ENCODE measurements around the gene TRMT44. TPM values are rescaled to one million over a fixed set of nuclear protein-coding genes. Genes with fewer than 3 reads are reported as not detected.

Gene TRMT44
- total RNA-seq, 1 donor from 2014 or later: 17.9 TPM

- DNase-seq (ENCODE audit: low read depth): no peak
- TF ChIP-seq, protein P1, sequence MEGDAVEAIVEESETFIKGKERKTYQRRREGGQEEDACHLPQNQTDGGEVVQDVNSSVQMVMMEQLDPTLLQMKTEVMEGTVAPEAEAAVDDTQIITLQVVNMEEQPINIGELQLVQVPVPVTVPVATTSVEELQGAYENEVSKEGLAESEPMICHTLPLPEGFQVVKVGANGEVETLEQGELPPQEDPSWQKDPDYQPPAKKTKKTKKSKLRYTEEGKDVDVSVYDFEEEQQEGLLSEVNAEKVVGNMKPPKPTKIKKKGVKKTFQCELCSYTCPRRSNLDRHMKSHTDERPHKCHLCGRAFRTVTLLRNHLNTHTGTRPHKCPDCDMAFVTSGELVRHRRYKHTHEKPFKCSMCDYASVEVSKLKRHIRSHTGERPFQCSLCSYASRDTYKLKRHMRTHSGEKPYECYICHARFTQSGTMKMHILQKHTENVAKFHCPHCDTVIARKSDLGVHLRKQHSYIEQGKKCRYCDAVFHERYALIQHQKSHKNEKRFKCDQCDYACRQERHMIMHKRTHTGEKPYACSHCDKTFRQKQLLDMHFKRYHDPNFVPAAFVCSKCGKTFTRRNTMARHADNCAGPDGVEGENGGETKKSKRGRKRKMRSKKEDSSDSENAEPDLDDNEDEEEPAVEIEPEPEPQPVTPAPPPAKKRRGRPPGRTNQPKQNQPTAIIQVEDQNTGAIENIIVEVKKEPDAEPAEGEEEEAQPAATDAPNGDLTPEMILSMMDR (conservative IDR thresholded peaks at IDR 0.05; ENCODE audit: low read depth, low read length): no peak
Measured at GRCh38 chr4:8441499-8442091, 1.0 kb downstream of the TRMT44 start.

DNA sequence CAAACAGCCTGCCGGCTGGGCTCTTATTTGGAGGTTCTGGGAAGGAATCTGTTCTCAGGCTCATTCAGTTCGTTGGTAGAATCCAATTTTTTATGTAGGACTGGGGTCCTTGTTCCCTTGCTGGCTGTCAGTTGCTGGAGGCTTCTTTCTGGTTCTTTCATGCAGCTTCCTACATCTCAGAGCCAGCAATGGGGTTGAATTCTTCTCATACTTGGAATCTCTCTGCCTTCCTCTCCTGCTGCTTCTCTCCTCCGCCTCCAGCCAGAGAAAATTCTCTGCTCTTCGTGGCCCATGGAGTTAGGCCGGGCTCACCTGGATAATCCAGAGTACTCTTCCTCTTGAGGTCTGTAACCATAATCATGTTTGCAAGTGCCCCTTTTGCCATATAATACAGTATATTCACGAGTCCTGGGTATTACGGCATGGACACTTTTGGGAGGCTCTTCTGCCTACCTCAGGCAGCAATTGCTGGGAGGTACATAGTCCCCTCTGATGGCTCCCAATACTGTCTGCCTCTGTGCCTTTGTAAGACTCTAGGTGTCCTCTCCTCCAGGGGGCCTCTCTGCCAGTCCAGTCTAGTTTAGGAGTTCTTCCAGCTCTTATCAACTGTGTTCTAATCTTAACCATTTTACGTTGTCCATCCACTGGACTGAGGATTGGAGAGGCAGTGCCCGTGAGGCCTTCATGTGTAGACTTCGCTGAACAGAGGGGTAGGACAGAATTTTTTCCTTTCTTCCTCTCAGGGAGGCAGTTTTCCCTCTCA, 2.2 kb downstream of the TRMT44 start:
- TF ChIP-seq, protein P1 (conservative IDR thresholded peaks at IDR 0.05; ENCODE audit: low read depth, low read length): no peak
- peak overlapping the region; percentile 96 for H3K4me3 ChIP-seq (ENCODE audit: low read depth, low read length)
- DNase-seq (ENCODE audit: low read depth): no peak

More at GRCh38 chr4:8441499-8442091, 1.0 kb downstream of the TRMT44 start:
- H3K4me3 ChIP-seq (ENCODE audit: low read depth, low read length): peak overlapping the region; percentile 96

DNA sequence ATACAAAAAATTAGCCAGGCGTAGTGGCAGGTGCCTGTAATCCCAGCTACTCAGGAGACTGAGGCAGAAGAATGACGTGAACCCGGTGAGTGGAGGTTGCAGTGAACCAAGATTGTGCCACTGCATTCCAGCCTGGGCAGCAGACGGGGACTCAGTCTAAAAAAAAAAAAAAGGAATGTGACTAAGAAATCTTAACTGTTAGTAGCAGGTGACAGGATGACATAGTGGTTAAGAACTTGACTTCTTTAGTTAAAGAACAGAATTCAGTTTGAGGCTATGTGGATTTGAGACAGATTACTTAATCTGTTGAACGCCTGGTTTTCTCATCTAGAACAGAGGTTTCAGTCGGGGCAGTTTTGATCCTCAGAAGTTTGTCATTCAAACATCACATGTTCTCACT, 3.2 kb downstream of the TRMT44 start:
- no peak overlapping the region for H3K4me3 ChIP-seq (ENCODE audit: low read depth, low read length)
- DNase-seq (ENCODE audit: low read depth): no peak
- TF ChIP-seq, protein P1 (conservative IDR thresholded peaks at IDR 0.05; ENCODE audit: low read depth, low read length): no peak

DNA sequence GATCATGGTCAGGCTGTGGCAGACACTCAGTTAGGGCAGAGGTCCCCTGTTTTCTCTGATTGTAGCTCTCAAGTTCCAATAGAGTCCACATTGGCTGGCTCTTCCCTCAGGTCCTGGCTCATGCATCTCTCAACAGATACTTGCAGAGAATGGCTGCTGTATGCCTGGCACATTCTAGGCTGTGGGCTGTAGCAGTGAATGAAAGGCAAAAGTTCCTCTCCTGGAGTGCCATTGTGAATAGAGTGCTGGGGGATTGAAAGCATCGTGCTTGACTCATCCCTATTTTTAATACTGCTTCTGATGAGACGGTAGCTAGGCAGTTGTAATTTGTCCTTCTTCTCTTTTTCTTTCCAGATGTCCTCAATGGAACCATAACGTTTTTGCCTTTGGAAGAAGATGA, 5.5 kb downstream of the TRMT44 start:
- DNase-seq (ENCODE audit: low read depth): no peak
- H3K4me3 ChIP-seq (ENCODE audit: low read depth, low read length): no peak overlapping the region
- TF ChIP-seq, protein P1 (conservative IDR thresholded peaks at IDR 0.05; ENCODE audit: low read depth, low read length): no peak

GRCh38 chr4:8451440-8452182, 11.0 kb downstream of the TRMT44 start:
- TF ChIP-seq, protein P1 (conservative IDR thresholded peaks at IDR 0.05; ENCODE audit: low read depth, low read length): no peak
- DNase-seq (ENCODE audit: low read depth): no peak

DNA sequence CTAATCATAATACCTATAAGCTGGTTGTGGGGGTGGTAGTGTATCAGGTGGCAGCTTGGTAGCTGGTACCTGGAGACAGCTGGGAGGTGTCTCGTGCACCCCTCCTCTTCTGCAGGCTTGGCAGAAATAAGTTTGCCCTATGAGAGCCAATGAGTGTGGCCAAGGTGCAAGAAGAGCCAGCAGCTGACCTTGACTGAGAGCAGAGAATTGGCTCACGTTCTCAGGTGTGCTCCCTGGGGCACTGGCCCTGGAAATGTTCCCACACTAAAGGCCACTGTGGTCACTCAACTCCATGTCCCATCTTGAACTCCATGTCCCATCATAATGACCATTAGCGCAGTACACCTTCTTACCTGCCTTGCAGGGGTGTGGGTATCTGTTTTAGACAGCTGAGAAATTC, 13.4 kb downstream of the TRMT44 start:
- DNase-seq (ENCODE audit: low read depth): no peak
- no peak overlapping the region for H3K4me3 ChIP-seq (ENCODE audit: low read depth, low read length)
- TF ChIP-seq, protein P1 (conservative IDR thresholded peaks at IDR 0.05; ENCODE audit: low read depth, low read length): no peak

More at GRCh38 chr4:8451440-8452182, 11.0 kb downstream of the TRMT44 start:
- H3K4me3 ChIP-seq (ENCODE audit: low read depth, low read length): no peak overlapping the region
